H1 (cell line): ENCODE results near the gene RPL18. TPM values are rescaled to one million over a fixed set of nuclear protein-coding genes. Genes with fewer than 3 reads are reported as not detected.

Experiments used
- CTCF ChIA-PET: fragments of 300-600 bp; sonication (Branson Sonifier 250); formaldehyde crosslinking; loops from one replicate; lab custom pipeline; 2021; ENCODE audit not compliant: partially characterized antibody; lab: Charles Lee
- POLR2A ChIA-PET: fragments of 300-600 bp; sonication (Branson Sonifier 250); formaldehyde crosslinking; loops from one replicate; lab custom pipeline; 2021; ENCODE audit warnings: inconsistent platforms; ENCODE audit not compliant: partially characterized antibody; lab: Charles Lee
- DNase-seq, 2 experiments: peaks; one replicate each; pipeline versions ENCODE4 v3.0.0 to v3.0.0-alpha.2; 2010 to 2022; ENCODE audit warnings: low spot score in 2 of 2, low read depth in 1 of 2, mixed read lengths in 1 of 2
- FAIRE-seq: peaks from 2 replicates; lab custom pipeline; 2011; peaks lifted over from hg19 to GRCh38; lab: Jason Lieb, UNC
- H2AFZ ChIP-seq: 2 replicates; pipeline ENCODE4 v1.8.1; 2012; ENCODE audit warnings: low read length, inconsistent platforms
- H2AK5ac ChIP-seq: 2 replicates; pipeline ENCODE4 v1.6.1; 2013; ENCODE audit warnings: low read depth, low read length
- H2BK120ac ChIP-seq: replicated peaks from 2 replicates; pipeline ENCODE3; 2013; ENCODE audit warnings: low read depth, low read length, inconsistent platforms
- H2BK12ac ChIP-seq: 2 replicates; pipeline ENCODE4 v1.6.1; 2013; ENCODE audit warnings: low read depth, low read length
- H2BK15ac ChIP-seq: 2 replicates; pipeline ENCODE4 v1.6.1; 2013; ENCODE audit warnings: low read length
- H2BK20ac ChIP-seq: 2 replicates; pipeline ENCODE4 v1.6.1; 2013; ENCODE audit warnings: low read length
- H2BK5ac ChIP-seq: 2 replicates; pipeline ENCODE4 v1.6.1; 2013; ENCODE audit warnings: low read depth, low read length
- H3K14ac ChIP-seq: 2 replicates; pipeline ENCODE4 v1.6.1; 2013; ENCODE audit warnings: inconsistent platforms; ENCODE audit not compliant: insufficient read length
- H3K18ac ChIP-seq: 2 replicates; pipeline ENCODE4 v1.6.1; 2013; ENCODE audit warnings: low read length; ENCODE audit errors: extremely low read depth
- H3K23ac ChIP-seq: 2 replicates; pipeline ENCODE4 v1.6.1; 2013; ENCODE audit warnings: inconsistent platforms; ENCODE audit not compliant: insufficient read length
- H3K23me2 ChIP-seq: 2 replicates; pipeline ENCODE4 v1.6.1; 2013; ENCODE audit warnings: low read depth, low read length
- H3K27ac ChIP-seq: 2 replicates; pipeline ENCODE4 v1.6.1; 2011; ENCODE audit warnings: low read depth, low read length, inconsistent platforms
- H3K27me3 ChIP-seq, 4 experiments: replicated peaks in 1 of 4; 1 replicate in 1 of 4; 2 replicates in 3 of 4; pipeline versions ENCODE4 v1.6.1 to v1.8.1; 2011 to 2013; ENCODE audit warnings: low read length in 3 of 4, mild to moderate bottlenecking in 3 of 4, inconsistent platforms in 2 of 4, mixed read lengths in 2 of 4, moderate library complexity in 1 of 4; ENCODE audit not compliant: control insufficient read depth in 3 of 4, insufficient read depth in 3 of 4; ENCODE audit errors: extremely low read depth in 1 of 4
- H3K36me3 ChIP-seq, 4 experiments: 2 replicates each; pipeline versions ENCODE4 v1.6.1 to v1.8.1; 2011 to 2013; ENCODE audit warnings: mild to moderate bottlenecking in 4 of 4, low read length in 3 of 4, moderate library complexity in 2 of 4, control low read depth in 1 of 4, inconsistent platforms in 1 of 4; ENCODE audit not compliant: insufficient read depth in 4 of 4, control insufficient read depth in 2 of 4
- H3K4ac ChIP-seq: replicated peaks from 2 replicates; pipeline ENCODE3; 2013; ENCODE audit warnings: low read length, low read depth, mixed read lengths, inconsistent platforms; ENCODE audit not compliant: insufficient read length
- H3K4me1 ChIP-seq, 4 experiments: replicated peaks in 1 of 4; 1 replicate in 1 of 4; 2 replicates in 3 of 4; pipeline versions ENCODE4 v1.6.1 to v1.8.1; 2011 to 2013; ENCODE audit warnings: low read length in 3 of 4, inconsistent platforms in 2 of 4, mixed read lengths in 1 of 4; ENCODE audit not compliant: insufficient read depth in 4 of 4, control insufficient read depth in 3 of 4
- H3K4me2 ChIP-seq, 2 experiments: 2 replicates each; pipeline versions ENCODE4 v1.6.1 to v1.8.1; 2011 to 2013; ENCODE audit warnings: low read depth in 2 of 2, low read length in 2 of 2, control low read depth in 1 of 2, inconsistent platforms in 1 of 2, mild to moderate bottlenecking in 1 of 2; ENCODE audit not compliant: insufficient read depth in 1 of 2
- H3K4me3 ChIP-seq, 4 experiments: fragments of 200-600, 300-600 bp in 1 of 4; sonication (generic), shearing (Covaris generic), sonication (Bioruptor Twin) in 1 of 4; 2 replicates each; pipeline versions ENCODE4 v1.5.1 to v1.8.1; 2011 to 2016; ENCODE audit warnings: low read length in 4 of 4, low read depth in 3 of 4, control low read depth in 2 of 4, inconsistent platforms in 2 of 4, mild to moderate bottlenecking in 2 of 4, mixed read lengths in 1 of 4, moderate library complexity in 1 of 4; ENCODE audit not compliant: insufficient read depth in 2 of 4; ENCODE audit errors: extremely low read depth in 1 of 4
- H3K56ac ChIP-seq: replicated peaks from 2 replicates; pipeline ENCODE3; 2013; ENCODE audit warnings: low read depth, mild to moderate bottlenecking, mixed read lengths, low read length, inconsistent platforms; ENCODE audit not compliant: insufficient read length
- H3K79me1 ChIP-seq: 2 replicates; pipeline ENCODE4 v1.6.1; 2013; ENCODE audit warnings: low read depth, low read length, control low read depth
- H3K79me2 ChIP-seq, 2 experiments: 2 replicates each; pipeline versions ENCODE4 v1.6.1 to v1.8.1; 2012 to 2013; ENCODE audit warnings: low read length in 2 of 2, mild to moderate bottlenecking in 2 of 2, inconsistent platforms in 1 of 2; ENCODE audit not compliant: insufficient read depth in 2 of 2, control insufficient read depth in 1 of 2
- H3K9ac ChIP-seq, 4 experiments: replicated peaks in 1 of 4; 1 replicate in 1 of 4; 2 replicates in 3 of 4; pipeline versions ENCODE4 v1.6.1 to v1.8.1; 2011 to 2013; ENCODE audit warnings: low read depth in 3 of 4, low read length in 3 of 4, control low read depth in 2 of 4, mild to moderate bottlenecking in 2 of 4, moderate library complexity in 2 of 4, inconsistent platforms in 1 of 4; ENCODE audit errors: extremely low read depth in 1 of 4
- H3K9me3 ChIP-seq, 2 experiments: 2 replicates each; pipeline versions ENCODE4 v1.6.1 to v1.8.1; 2012 to 2013; ENCODE audit warnings: mild to moderate bottlenecking in 2 of 2, moderate library complexity in 2 of 2, control low read depth in 1 of 2, inconsistent platforms in 1 of 2, low read depth in 1 of 2, low read length in 1 of 2, mixed read lengths in 1 of 2; ENCODE audit not compliant: insufficient read depth in 2 of 2
- H4K20me1 ChIP-seq, 2 experiments: replicated peaks in 1 of 2; 2 replicates each; pipeline versions ENCODE3 to v1.8.1; 2011 to 2013; ENCODE audit warnings: inconsistent platforms in 2 of 2, low read length in 2 of 2, mild to moderate bottlenecking in 1 of 2; ENCODE audit not compliant: insufficient read depth in 2 of 2, control insufficient read depth in 1 of 2
- H4K5ac ChIP-seq: 2 replicates; pipeline ENCODE4 v1.6.1; 2013; ENCODE audit warnings: low read length, low read depth, mixed read lengths, inconsistent platforms; ENCODE audit not compliant: insufficient read length
- H4K8ac ChIP-seq: 2 replicates; pipeline ENCODE4 v1.8.0; 2013; ENCODE audit warnings: mild to moderate bottlenecking, moderate library complexity, low read length, inconsistent platforms; ENCODE audit not compliant: insufficient read depth; ENCODE audit errors: extremely low read depth
- H4K91ac ChIP-seq: replicated peaks from 2 replicates; pipeline ENCODE3; 2013; ENCODE audit warnings: low read length, mixed read lengths, inconsistent platforms; ENCODE audit not compliant: insufficient read length
- CTBP2 ChIP-seq: IDR thresholded peaks from 2 replicates; pipeline ENCODE4 v1.7.0; 2011; ENCODE audit warnings: borderline replicate concordance, mild to moderate bottlenecking, moderate library complexity, mixed read lengths, low read length; ENCODE audit not compliant: insufficient read depth, insufficient read length
- PHF8 ChIP-seq: fragments of 200-600 bp; sonication (generic); conservative IDR thresholded peaks from 2 replicates; pipeline ENCODE4 v1.7.1; 2012; ENCODE audit warnings: low read depth, mild to moderate bottlenecking, inconsistent platforms, low read length, moderate library complexity
- WGBS, 2 experiments: shearing (Covaris generic) in 1 of 2; methylation state at CpG; one replicate each; pipeline versions ENCODE4 v1.1.6 to v1.1.7; 2013 to 2015; ENCODE audit warnings: low lambda C conversion rate in 2 of 2, mixed read lengths in 2 of 2, inconsistent platforms in 1 of 2, low coverage in 1 of 2, missing lambda C conversion rate in 1 of 2; ENCODE audit not compliant: insufficient replicate concordance in 2 of 2, insufficient coverage in 1 of 2, insufficient read length in 1 of 2; ENCODE audit errors: extremely low coverage in 1 of 2, missing lambda C conversion rate in 1 of 2; 5-methylcytosine and 5-hydroxymethylcytosine counted together
- polyA plus RNA-seq, 7 experiments: library from polyadenylated mRNA; depleted of rRNA in 3 of 7; stranded (reverse) in 5 of 7; unstranded in 2 of 7; fragments of >200 nt in 5 of 7; fragments of 200-250 nt in 2 of 7; gene quantifications; 1 replicate in 5 of 7; 2 replicates in 1 of 7; 4 replicates in 1 of 7; pipeline versions ENCODE4 v1.2.1 to v1.2.3, GENCODE V29; 2011 to 2013; ENCODE audit warnings: missing spikeins in 2 of 7, mixed read lengths in 2 of 7
- total RNA-seq: library from RNA; stranded (reverse); fragmentation: NEBNext Ultra II Directional; extraction: Animal tissue kit (Norgen Biotek cat#: 25700); gene quantifications from 2 replicates; pipeline ENCODE4 v1.2.1, GENCODE V29; 2021
- TF ChIP-seq, protein P1 (sequence below): IDR thresholded peaks from 2 replicates; pipeline ENCODE4 v1.6.1; 2012; ENCODE audit warnings: inconsistent platforms

Gene RPL18
- total and polyA plus RNA-seq, 2 of the 8 experiments (the other 6 are each of a cell fraction or from before 2014, with no cell fraction given), result 1,669 to 2,789 TPM

DNA sequence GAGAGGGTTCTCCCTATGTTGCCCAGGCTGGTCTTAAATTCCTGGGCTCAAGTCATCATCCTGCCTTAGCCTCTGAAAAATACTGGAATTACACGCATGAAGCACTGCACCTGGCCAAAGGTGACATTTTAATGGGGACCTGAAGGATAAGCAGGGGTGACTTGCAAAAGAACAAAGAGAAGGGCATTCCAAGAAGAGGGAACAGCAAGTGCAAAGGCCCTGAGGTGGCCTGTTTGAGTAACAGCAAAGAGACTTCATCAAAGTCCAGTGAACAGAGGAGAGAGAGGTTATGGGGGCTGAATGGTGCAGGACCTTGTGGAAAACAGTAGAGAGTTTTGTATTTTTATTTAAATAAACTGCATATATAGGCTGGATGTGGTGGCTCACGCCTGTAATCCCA is 22.9 kb upstream of the RPL18 start:
- H2BK20ac ChIP-seq, result no peak overlapping the region
- peaks cover 0 to 11% of the 10 kb centered on the region in 2 experiments; a peak in 2 of 4 replicates for H3K79me2 ChIP-seq
- H4K20me1 ChIP-seq, result no peaks in the 10 kb centered on the region
- no peak overlapping the region for H3K4ac ChIP-seq
- no peak overlapping the region for H2AK5ac ChIP-seq
- H3K27me3 ChIP-seq, result no peaks in the 10 kb centered on the region
- no peaks in the 10 kb centered on the region for H3K79me1 ChIP-seq
- no peak overlapping the region for H2BK5ac ChIP-seq
- ChIA-PET CTCF (interaction anchor here (0.6 to 1.4 kb wide), 2 partner anchors 12 to 203 kb away, joined by 3 to 4 read pairs; no protein-coding TSS in a partner anchor), POLR2A (interaction anchor here (0.7 to 5.6 kb wide), 5 partner anchors 11 to 54 kb away, joined by 3 to 28 read pairs (median 3); partner anchors contain the start of genes FUT2 and SPHK2)
- H3K9me3 ChIP-seq, result no peaks in the 10 kb centered on the region
- WGBS, 2 experiments, result 100% methylated on average over 2 of the region's 2 CpGs; no CpG with 5 or more reads in 1 of the 2 experiments
- DNase-seq, result no peak
- no peak overlapping the region for H3K18ac ChIP-seq
- no peak overlapping the region for H2BK12ac ChIP-seq
- H3K56ac ChIP-seq, result no peak overlapping the region
- H3K14ac ChIP-seq, result no peak overlapping the region
- no peak overlapping the region for H4K5ac ChIP-seq
- peaks cover 5 to 22% (median 10%) of the 10 kb centered on the region in 4 experiments for H3K4me1 ChIP-seq
- H3K23ac ChIP-seq, result no peak overlapping the region
- no peak overlapping the region for H3K4me3 ChIP-seq
- no peak overlapping the region for H2AFZ ChIP-seq
- H3K4me2 ChIP-seq, result no peak overlapping the region
- no peak overlapping the region for H2BK15ac ChIP-seq
- no peak for FAIRE-seq
- no peaks in the 10 kb centered on the region for H3K36me3 ChIP-seq
- H4K8ac ChIP-seq, result no peak overlapping the region
- H4K91ac ChIP-seq, result no peak overlapping the region
- H2BK120ac ChIP-seq, result no peak overlapping the region
- no peak overlapping the region for H3K9ac ChIP-seq
- no peak overlapping the region for H3K27ac ChIP-seq
- H3K23me2 ChIP-seq, result peaks cover 21% of the 10 kb centered on the region
- TF ChIP-seq CTBP2 (no peak), PHF8 (no peak)
- TF ChIP-seq, protein P1, sequence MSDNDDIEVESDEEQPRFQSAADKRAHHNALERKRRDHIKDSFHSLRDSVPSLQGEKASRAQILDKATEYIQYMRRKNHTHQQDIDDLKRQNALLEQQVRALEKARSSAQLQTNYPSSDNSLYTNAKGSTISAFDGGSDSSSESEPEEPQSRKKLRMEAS, result no peak
